Measurements from ENCODE around the gene KCNIP4. TPM values are rescaled to one million over a fixed set of nuclear protein-coding genes. Genes with fewer than 3 reads are reported as not detected.

Gene KCNIP4
- total and polyA plus RNA-seq, 2 experiments from 2014 or later: 0.69 to 1.00 TPM

DNA sequence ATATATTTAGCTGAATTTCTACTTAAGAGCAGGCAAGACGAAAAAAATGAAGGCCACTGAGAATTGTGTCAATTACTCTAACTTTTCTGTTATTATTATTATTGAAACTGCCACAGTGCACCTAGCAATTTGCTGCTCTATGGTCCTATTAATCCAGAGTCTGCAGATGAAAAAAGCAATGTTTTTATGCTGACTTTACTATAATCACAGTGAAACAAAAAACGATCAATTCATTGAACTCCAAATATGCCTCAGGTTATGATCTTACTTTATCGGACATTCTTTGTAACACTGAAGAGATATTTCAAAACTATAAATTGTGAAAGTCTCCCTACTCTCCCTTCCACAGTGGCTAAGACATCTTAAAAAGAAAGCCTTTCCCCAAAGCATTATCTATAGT, 474.4 kb downstream of the KCNIP4 start:
- H3K9me2 ChIP-seq (replicated peaks; ENCODE audit: insufficient read depth): no peaks in the 10 kb centered on the region
- H2AFZ ChIP-seq: no peak overlapping the region
- H3K79me2 ChIP-seq: no peaks in the 10 kb centered on the region
- DNase-seq (ENCODE audit: low spot score): no peak
- H3K9me3 ChIP-seq (ENCODE audit: low read depth): no peaks in the 10 kb centered on the region
- H3K27ac ChIP-seq: no peak overlapping the region
- H3K4me2 ChIP-seq: no peak overlapping the region
- TF ChIP-seq EZH2phosphoT487 (IDR thresholded peaks at IDR 0.05; ENCODE audit: low read depth, severe bottlenecking, unreplicated experiment) (no peak), EZH2 (IDR thresholded peaks at IDR 0.05; ENCODE audit: borderline replicate concordance) (no peak)
- TF ChIP-seq, protein P1, sequence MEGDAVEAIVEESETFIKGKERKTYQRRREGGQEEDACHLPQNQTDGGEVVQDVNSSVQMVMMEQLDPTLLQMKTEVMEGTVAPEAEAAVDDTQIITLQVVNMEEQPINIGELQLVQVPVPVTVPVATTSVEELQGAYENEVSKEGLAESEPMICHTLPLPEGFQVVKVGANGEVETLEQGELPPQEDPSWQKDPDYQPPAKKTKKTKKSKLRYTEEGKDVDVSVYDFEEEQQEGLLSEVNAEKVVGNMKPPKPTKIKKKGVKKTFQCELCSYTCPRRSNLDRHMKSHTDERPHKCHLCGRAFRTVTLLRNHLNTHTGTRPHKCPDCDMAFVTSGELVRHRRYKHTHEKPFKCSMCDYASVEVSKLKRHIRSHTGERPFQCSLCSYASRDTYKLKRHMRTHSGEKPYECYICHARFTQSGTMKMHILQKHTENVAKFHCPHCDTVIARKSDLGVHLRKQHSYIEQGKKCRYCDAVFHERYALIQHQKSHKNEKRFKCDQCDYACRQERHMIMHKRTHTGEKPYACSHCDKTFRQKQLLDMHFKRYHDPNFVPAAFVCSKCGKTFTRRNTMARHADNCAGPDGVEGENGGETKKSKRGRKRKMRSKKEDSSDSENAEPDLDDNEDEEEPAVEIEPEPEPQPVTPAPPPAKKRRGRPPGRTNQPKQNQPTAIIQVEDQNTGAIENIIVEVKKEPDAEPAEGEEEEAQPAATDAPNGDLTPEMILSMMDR (IDR thresholded peaks at IDR 0.05; ENCODE audit: poor library complexity): no peak
- H4K20me1 ChIP-seq (ENCODE audit: insufficient read depth, poor library complexity, severe bottlenecking): no peaks in the 10 kb centered on the region
- no peaks in the 10 kb centered on the region for H3K36me3 ChIP-seq (replicated peaks; ENCODE audit: insufficient read depth, low read depth)
- no peaks in the 10 kb centered on the region for H3K4me1 ChIP-seq (ENCODE audit: insufficient read depth)
- 74% methylated on average over 3 of the region's 3 CpGs for WGBS (ENCODE audit: low lambda C conversion rate, missing lambda C conversion rate)
- H3K4me3 ChIP-seq: no peak overlapping the region
- peaks cover 5% of the 10 kb centered on the region for H3K27me3 ChIP-seq

DNA sequence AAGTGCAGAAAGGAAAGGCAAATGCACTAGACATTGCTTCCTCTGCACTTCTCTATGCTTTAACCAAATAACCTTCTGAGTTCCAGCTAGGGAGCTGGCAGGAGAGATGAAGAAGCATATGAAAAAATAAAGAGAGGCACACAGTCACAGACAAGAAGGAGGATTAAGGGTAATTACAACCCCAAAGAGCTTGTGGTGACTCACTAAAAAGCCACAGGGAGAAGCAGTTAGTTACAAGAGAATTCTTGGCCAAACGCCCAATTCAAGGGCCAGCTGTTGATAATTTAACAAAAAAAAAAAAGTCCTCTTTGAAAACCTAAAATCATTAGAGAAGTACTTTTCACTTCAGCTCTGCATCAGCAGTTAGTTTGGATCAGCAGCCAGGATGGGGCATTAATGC, 478.0 kb downstream of the KCNIP4 start:
- no peak overlapping the region for H2AFZ ChIP-seq
- H3K9me2 ChIP-seq (replicated peaks; ENCODE audit: insufficient read depth): no peaks in the 10 kb centered on the region
- H3K4me2 ChIP-seq: no peak overlapping the region
- WGBS (ENCODE audit: low lambda C conversion rate, missing lambda C conversion rate): 21% methylated on average over 1 of the region's 1 CpG
- no peaks in the 10 kb centered on the region for H3K9me3 ChIP-seq (ENCODE audit: low read depth)
- no peak overlapping the region for H3K27ac ChIP-seq
- peak; percentile 26 for DNase-seq (ENCODE audit: low spot score)
- H3K27me3 ChIP-seq: peaks cover 5% of the 10 kb centered on the region
- TF ChIP-seq, protein P1 (IDR thresholded peaks at IDR 0.05; ENCODE audit: poor library complexity): no peak
- TF ChIP-seq EZH2phosphoT487 (IDR thresholded peaks at IDR 0.05; ENCODE audit: low read depth, severe bottlenecking, unreplicated experiment): no peak
- no peak for TF ChIP-seq EZH2 (IDR thresholded peaks at IDR 0.05; ENCODE audit: borderline replicate concordance)
- no peaks in the 10 kb centered on the region for H3K4me1 ChIP-seq (ENCODE audit: insufficient read depth)
- no peak overlapping the region for H3K4me3 ChIP-seq
- no peaks in the 10 kb centered on the region for H3K36me3 ChIP-seq (replicated peaks; ENCODE audit: insufficient read depth, low read depth)
- H3K79me2 ChIP-seq: no peaks in the 10 kb centered on the region
- no peaks in the 10 kb centered on the region for H4K20me1 ChIP-seq (ENCODE audit: insufficient read depth, poor library complexity, severe bottlenecking)

DNA sequence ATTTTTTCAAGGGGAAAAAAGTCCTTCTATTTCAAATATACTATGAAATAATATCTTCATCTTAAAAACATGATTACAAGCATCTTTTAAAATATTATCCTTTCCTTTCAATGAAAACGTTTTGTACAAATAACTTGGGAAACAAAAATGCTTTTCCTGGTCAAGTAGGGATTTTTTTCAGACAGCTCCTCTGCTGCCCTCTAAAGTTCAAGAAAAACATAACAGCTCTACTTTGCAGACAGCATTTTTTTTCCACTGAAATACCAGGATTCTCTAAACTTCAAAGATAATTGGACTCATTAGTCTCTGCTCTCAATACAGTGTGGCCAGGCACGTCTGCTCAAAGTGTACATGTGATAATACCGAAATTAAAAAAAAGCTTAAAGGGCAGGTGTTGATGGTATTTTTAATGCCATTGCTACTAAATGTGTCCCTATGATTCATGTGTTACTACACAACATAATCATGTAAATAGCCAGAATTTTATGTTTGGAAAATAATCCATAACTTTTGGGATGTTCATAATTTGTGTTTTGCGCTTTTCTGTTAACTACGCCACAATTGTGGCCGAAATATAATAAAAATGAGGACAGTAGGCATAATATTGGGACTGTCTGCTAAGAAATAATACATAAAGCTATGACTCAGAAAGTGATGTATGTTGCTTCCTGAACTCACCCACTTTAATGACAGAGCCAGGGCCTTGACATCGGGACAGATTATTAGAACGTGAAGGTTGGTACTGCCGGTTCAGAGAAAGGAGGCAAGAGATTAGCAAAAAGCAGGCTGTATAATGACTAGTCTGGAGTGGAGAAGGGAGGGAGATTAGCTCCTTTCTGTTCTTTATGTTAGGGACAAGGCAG, 478.9 kb downstream of the KCNIP4 start:
- Histone ChIP-seq H3K9me3 (ENCODE audit: low read depth) (no peaks in the 10 kb centered on the region), H3K4me1 (ENCODE audit: insufficient read depth) (no peaks in the 10 kb centered on the region), H3K79me2 (no peaks in the 10 kb centered on the region), H3K36me3 (replicated peaks; ENCODE audit: insufficient read depth, low read depth) (no peaks in the 10 kb centered on the region), H4K20me1 (ENCODE audit: insufficient read depth, poor library complexity, severe bottlenecking) (no peaks in the 10 kb centered on the region), H2AFZ (no peak overlapping the region), H3K4me2 (no peak overlapping the region), H3K27me3 (peaks cover 5% of the 10 kb centered on the region), H3K27ac (no peak overlapping the region), H3K4me3 (no peak overlapping the region), H3K9me2 (replicated peaks; ENCODE audit: insufficient read depth) (no peaks in the 10 kb centered on the region)
- WGBS (ENCODE audit: low lambda C conversion rate, missing lambda C conversion rate): 42% methylated on average over 9 of the region's 9 CpGs
- peak; percentile 34 for DNase-seq (ENCODE audit: low spot score)
- no peak for TF ChIP-seq EZH2 (IDR thresholded peaks at IDR 0.05; ENCODE audit: borderline replicate concordance)
- TF ChIP-seq EZH2phosphoT487 (IDR thresholded peaks at IDR 0.05; ENCODE audit: low read depth, severe bottlenecking, unreplicated experiment): no peak
- TF ChIP-seq, protein P1 (IDR thresholded peaks at IDR 0.05; ENCODE audit: poor library complexity): peak; percentile 72

All from hepatocyte (in vitro differentiated cells).